GM19372 (cell line): Measurements from ENCODE around the gene RPP40.
"Not testable (repeated sequence)": the region's sequence is repeated elsewhere in the genome, so short reads cannot be mapped to it uniquely, and the experiment has no call there.

Source experiments
- ATAC-seq: cut with Tn5 transposase; IDR thresholded peaks from one replicate; pipeline ENCODE4 v1.9.1; 2021; ENCODE audit warnings: mild to moderate bottlenecking, low read depth, moderate library complexity; ENCODE audit not compliant: unreplicated experiment

Gene RPP40

GRCh38 chr6:5003604-5004372 lies at the start of gene RPP40:
RPP40 (minus strand) TSS chr6:5004037; CDS start chr6:5004002, 35 bp downstream.
- ATAC-seq = peak; percentile 91

- ATAC-seq = no peak
Measured at GRCh38 chr6:5053038-5053437, 49.2 kb upstream of the RPP40 start.

GRCh38 chr6:5051394-5051793 lies 47.6 kb upstream of the RPP40 start:
- ATAC-seq = no peak

GRCh38 chr6:5050009-5050408 lies 46.2 kb upstream of the RPP40 start:
- no peak for ATAC-seq

DNA sequence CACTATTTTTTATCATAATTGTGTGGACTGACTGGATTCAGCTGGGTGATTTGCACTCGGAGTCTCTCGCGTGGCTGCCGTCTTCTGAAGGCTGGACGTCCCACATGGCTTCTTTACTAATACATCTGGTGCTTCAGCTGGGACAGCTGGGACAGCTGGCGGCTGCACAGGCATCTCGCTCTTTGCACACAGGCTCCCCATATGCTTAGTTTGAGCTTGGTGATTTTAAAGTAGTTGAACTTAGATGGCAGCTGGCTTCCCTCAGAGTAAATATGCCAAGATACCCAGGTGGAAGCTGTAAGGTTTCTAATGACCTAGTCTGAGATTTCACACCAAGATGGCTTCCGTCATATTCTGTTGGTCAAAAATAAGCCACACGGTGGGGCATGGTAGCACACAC lies 42.6 kb upstream of the RPP40 start:
- no peak for ATAC-seq

- no peak for ATAC-seq
Measured at GRCh38 chr6:5045416-5045815, 41.6 kb upstream of the RPP40 start.

DNA sequence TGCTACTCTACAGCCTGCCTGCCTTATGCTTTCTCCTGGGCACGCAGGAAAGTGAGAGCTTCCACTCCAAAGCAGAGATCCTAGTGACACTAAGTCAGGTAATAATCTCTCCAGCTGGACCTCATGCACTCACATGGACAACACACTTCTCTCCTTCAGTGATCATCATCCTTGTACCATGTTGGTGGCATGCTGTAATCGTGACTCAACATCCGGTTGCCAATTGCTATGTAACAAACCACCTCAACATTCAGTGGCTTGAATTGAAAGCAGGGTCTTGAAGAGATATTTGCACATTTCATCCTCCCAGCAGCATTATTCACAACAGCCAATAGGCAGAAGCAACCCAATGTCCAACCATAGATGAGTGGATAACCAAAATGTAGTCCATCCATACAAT lies 41.0 kb upstream of the RPP40 start:
- ATAC-seq = no peak

- ATAC-seq = no peak
Measured at GRCh38 chr6:5042436-5042835, 38.6 kb upstream of the RPP40 start.

DNA sequence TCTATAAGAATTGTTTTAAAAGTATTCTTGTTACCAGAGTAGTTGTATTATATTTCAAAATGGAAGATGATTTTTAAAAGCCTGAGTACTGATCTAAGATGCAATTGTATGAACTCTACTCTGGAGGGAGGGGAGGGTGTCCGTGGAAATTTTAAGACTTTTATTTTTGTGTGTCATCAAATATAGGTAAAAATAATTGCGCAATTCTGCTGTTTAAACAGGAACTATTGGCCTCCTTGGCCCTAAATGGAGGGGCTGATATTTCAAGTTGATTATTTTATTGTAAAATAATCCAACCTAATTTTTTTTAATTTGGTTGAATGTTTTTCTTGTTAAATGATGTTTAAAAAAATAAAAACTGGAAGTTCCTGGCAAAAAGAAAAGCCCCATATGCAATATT lies 38.1 kb upstream of the RPP40 start:
- ATAC-seq = no peak

DNA sequence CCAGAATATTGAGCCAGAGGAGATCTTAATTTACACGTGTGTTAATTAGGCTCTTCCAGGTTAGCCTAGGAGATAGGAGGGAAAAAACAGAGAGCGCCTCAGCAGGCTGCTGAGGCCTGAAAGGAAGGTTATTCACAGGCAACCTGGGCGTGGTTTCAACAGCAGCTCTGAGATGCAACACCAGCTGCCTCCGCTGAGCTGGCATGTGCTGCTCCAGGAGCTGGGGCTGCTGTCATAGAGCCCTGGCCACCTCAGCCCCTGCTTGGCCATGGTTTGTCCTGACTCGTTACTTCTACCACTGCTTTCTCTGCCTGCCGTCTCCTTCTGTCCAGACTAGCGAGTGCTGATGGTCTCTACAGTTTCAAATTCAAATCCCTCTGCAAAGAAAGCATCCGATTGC lies 32.4 kb upstream of the RPP40 start:
- no peak for ATAC-seq

- ATAC-seq = no peak
Measured at GRCh38 chr6:5034736-5035135, 30.9 kb upstream of the RPP40 start.

DNA sequence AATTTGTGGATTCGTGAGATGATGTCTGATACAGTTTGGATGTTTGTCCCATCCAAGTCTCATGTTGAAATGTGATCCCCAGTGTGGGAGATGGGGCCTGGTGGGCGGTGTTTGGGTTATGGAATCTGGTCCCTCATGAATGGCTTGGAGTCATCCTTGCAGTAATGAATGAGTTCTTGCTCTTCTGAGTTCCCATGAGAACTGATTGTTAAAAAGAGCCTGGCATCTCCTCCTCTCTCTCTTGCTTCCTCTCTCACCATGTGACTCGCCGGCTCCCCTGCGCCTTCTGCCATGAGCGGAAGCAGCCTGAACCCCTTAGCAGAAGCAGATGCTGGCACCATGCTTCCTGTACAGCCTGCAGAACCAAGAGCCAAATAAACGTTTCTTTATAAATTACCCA lies 30.5 kb upstream of the RPP40 start:
- no peak for ATAC-seq

DNA sequence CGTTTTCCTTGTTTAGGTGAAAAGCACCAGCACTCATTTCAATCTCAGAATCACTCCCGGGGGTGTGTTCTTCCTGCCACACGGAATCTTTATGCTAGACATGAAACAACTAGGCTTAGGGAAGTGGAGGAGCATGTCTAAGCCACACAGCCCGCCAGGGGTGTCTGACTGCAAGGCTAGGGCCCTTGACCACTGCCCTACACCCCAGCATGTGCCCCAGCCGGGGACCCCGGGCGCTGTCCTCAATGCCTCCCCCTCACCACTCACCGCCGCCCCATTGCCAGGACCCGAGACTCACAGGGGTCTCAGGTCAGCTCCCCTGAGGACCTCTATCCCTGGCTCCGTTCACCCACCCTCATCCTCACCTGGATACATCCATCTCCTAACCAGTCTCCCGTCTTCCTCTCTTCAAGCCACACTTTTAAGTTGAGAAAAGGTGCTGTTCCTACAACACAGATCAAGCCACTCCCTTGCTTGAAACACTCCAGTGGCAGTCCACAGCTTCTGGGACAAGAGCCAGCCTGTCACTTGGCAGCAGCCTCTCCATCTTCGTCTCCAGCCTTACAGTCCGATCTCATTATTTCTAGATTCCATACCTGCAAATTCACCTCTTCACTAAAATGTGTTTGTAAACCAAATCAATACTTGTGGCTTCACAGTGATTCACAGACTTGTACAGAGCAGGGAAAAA lies 29.5 kb upstream of the RPP40 start:
- ATAC-seq = not testable (repeated sequence)

DNA sequence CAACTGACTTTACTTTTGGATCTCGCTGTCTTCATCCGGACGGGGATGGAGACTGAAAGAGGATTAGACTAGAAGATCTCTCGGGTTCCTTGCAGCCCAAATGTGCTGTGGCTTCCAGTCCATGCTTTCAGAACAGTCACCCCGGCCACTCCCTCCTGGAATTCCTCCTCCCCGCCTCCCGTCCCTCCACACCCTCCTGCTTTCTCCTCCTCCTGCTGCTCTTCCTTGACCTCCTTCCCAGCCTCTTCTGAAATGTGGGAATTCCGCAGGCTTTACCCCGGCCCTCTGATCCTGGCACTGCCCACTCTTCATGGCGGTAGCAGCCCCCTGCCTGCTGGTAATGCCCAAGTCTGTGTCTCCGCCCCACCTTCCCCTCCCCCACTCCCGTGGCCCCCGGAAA lies 28.9 kb upstream of the RPP40 start:
- ATAC-seq = not testable (repeated sequence)

GRCh38 chr6:5031150-5031549 lies 27.3 kb upstream of the RPP40 start:
- no peak for ATAC-seq

DNA sequence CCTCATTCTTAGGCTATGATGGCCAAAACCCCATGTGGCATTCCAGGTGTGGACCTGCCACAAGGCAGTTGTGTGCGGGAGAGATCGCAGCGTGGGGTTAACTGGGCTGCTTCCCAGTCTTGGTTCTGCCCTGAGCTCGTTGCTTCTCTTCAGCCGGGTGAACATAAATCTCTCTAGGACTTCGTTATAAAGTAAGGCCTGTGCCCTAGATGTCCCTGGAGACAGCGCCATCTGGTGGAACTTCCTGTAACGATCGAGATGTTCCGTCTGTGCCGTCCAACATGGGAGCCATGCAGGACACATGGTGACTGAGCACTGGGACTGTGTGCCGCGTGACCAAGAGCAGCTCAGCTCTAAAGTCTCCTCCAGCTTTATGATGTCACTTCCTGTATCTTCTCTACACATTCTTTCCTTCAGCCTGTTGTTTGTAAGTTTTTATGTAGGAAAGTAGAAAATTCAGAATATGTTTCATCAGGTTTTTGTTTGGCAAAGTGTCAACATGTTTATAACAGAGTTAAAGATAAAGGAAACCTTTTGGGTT lies 26.8 kb upstream of the RPP40 start:
- peak; percentile 92 for ATAC-seq

- ATAC-seq = no peak
Measured at GRCh38 chr6:5029609-5030008, 25.8 kb upstream of the RPP40 start.

DNA sequence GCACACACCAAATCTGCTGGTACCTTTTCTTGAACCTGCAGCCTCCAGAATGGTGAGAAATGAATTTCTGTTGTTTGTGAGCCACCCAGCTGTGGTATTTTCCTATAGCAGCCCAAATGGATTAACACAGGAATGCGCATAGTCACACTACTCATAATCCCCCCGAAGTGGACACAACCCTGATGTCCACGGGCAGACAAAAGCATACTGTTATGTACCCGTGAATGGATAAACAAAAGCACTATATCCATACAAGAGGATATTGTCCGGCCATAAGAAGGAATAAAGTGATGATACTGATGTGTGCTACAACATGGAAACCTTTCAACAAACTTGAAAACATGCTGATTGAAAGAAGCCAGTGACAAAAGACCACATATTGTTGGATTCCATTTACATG lies 25.1 kb upstream of the RPP40 start:
- ATAC-seq = no peak

GRCh38 chr6:5028301-5028700 lies 24.5 kb upstream of the RPP40 start:
- no peak for ATAC-seq

DNA sequence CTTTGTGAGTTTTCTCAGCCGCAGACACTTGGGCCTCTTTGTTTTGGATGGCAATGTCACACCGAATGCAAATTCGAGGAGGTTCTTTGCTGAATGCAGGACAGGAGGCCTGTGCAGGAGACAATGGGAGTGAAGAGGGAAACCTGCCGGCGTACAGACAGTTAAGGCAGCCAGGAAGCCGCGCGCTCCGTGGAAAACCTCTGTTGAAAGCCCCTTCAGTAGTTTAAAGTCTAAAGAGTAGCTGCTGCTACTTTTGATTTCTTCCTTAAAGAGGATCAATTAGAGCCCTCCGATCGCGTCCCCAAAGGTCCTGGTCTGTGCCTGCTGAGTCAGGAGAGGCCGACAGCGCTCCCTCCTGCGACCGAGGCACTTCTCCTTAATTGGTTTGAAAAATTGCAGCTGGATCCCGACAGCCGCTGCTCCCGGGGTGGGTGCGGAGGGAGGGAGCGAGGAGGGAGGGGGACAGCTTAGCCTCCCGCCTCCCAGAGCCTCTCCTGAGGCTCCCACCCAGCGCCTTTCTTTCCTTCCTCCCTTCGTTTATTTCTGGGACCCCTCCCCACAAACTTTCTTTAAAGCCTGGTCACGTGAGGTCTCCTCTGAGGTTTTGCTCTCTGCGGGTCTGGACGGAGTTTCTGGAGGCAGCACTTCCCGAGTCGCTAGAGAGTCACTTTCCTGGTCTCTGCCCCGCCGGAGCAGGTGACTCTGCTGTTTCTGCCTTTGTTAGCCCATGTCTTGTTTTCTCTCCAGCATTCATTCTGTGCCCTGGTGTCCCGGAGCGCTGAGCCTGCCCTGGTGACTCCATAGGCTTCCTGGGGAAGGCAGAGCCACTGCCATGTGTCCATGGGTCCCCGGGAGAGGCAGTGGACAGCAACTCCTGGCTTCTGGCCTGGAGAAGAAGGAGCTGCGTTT lies 22.3 kb upstream of the RPP40 start:
- ATAC-seq = no peak

- no peak for ATAC-seq
Measured at GRCh38 chr6:5023923-5024322, 20.1 kb upstream of the RPP40 start.
